Erythroblast (primary cell): ENCODE measurements around the gene DCST2.
A peak's percentile ranks its signal among the peaks of the same experiment; 100 is the strongest.

Experiments used
- GATA1 ChIP-seq: IDR thresholded peaks from 2 replicates; pipeline ENCODE4 v1.6.1; 2011; ENCODE audit warnings: low read depth, mild to moderate bottlenecking, control low read depth, low read length, moderate library complexity
- POLR2A ChIP-seq: IDR thresholded peaks from 2 replicates; pipeline ENCODE4 v1.6.1; 2011; ENCODE audit warnings: mild to moderate bottlenecking, low read length

DNA sequence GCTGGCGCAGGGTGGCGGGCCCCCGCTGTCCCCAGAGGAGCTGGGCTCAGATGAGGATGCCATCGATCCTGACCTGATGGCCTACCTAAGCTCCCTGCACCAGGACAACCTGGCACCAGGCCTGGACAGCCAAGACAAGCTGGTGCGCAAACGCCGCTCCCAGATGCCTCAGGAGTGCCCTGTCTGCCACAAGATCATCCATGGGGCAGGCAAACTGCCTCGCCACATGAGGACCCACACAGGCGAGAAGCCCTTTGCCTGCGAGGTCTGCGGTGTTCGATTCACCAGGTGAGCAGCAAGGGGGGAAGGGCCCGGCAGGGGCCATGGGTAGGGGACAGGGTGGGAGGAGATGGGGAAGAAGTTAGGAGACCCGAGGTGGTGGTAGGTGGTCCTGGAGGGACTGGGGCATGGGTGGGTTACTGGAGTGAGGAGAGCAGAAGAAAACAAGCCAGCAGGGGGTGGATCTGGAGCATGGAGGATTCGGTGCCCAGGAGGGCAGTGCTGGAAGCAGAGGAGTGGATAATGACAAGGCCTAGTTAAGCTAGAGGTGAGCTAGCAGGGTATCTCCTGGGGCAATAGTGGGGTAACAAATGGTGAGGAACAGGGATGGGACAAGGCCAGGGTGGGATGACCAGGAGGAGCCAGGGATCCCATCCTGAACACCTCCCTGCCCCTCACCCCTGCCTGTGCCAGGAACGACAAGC lies 17.9 kb downstream of the DCST2 start:
- TF ChIP-seq POLR2A (peak; percentile 14), GATA1 (no peak)
